ENCODE measurements around the gene LHFPL2.

GRCh38 chr5:78506261-78507024, 142.1 kb downstream of the LHFPL2 start:
- TF ChIP-seq CTCF (IDR thresholded peaks at IDR 0.05) (no peak), POLR2A (IDR thresholded peaks at IDR 0.05) (no peak)

All from suprapubic skin (tissue), 3 donors.